HepG2 (cell line): ENCODE data around the gene BIRC6. TPM values are rescaled to one million over a fixed set of nuclear protein-coding genes. Genes with fewer than 3 reads are reported as not detected.

ENCODE experiments used
- CBX1 ChIP-seq: IDR thresholded peaks from one replicate; pipeline ENCODE4 v1.6.1; 2016; ENCODE audit warnings: antibody characterized with exemption, low read depth
- FOXO4 ChIP-seq: sonication (generic); formaldehyde crosslinking; conservative IDR thresholded peaks from 2 replicates; pipeline ENCODE4 v1.8.1; 2023; ENCODE audit warnings: missing genetic modification reagents
- GTF3A ChIP-seq: sonication (generic); formaldehyde crosslinking; conservative IDR thresholded peaks from 2 replicates; pipeline ENCODE4 v1.4.0; 2020; ENCODE audit warnings: mild to moderate bottlenecking, missing genetic modification reagents
- MAF1 ChIP-seq: sonication (generic); formaldehyde crosslinking; IDR thresholded peaks from 2 replicates; pipeline ENCODE4 v1.5.0; 2020; ENCODE audit warnings: missing genetic modification reagents, borderline replicate concordance
- MATR3 ChIP-seq: sonication (generic); formaldehyde crosslinking; IDR thresholded peaks from 2 replicates; pipeline ENCODE4 v1.4.0; 2020; ENCODE audit warnings: missing genetic modification reagents
- SP1 ChIP-seq, 2 experiments: fragments of 450-650 bp in 1 of 2; sonication (generic) in 1 of 2; formaldehyde crosslinking in 1 of 2; IDR thresholded peaks; 2 replicates each; pipeline versions ENCODE4 v1.4.0 to v1.6.1; 2016 to 2020; ENCODE audit warnings: missing genetic modification reagents in 1 of 2
- SRSF9 ChIP-seq: fragments of 200-400 bp; formaldehyde crosslinking; IDR thresholded peaks from 2 replicates; pipeline ENCODE4 v1.6.1; 2018; ENCODE audit warnings: borderline replicate concordance, mild to moderate bottlenecking, low read depth, low read length; ENCODE audit not compliant: insufficient read depth, poor library complexity, severe bottlenecking
- THYN1 ChIP-seq: sonication (generic); formaldehyde crosslinking; IDR thresholded peaks from 2 replicates; pipeline ENCODE4 v1.8.1; 2023; ENCODE audit warnings: low read depth, mild to moderate bottlenecking, moderate library complexity, missing genetic modification reagents, borderline replicate concordance
- ZBTB39 ChIP-seq: sonication (generic); formaldehyde crosslinking; IDR thresholded peaks from 2 replicates; pipeline ENCODE4 v1.5.0; 2020; ENCODE audit warnings: missing genetic modification reagents
- ZNF292 ChIP-seq: sonication (generic); formaldehyde crosslinking; IDR thresholded peaks from 2 replicates; pipeline ENCODE4 v1.8.1; 2022; ENCODE audit warnings: mild to moderate bottlenecking, low read depth, missing genetic modification reagents, borderline replicate concordance
- ZNF30 ChIP-seq: sonication (generic); formaldehyde crosslinking; IDR thresholded peaks from 2 replicates; pipeline ENCODE4 v1.5.0; 2020; ENCODE audit warnings: mild to moderate bottlenecking, missing genetic modification reagents
- ZNF652 ChIP-seq: IDR thresholded peaks from 2 replicates; pipeline ENCODE4 v1.6.1; 2016; ENCODE audit warnings: low read depth, borderline replicate concordance
- ZNF674 ChIP-seq: sonication (generic); formaldehyde crosslinking; IDR thresholded peaks from 2 replicates; pipeline ENCODE4 v1.5.0; 2020; ENCODE audit warnings: low read depth, mild to moderate bottlenecking, missing genetic modification reagents
- polyA plus RNA-seq, 8 experiments: library from polyadenylated mRNA; depleted of rRNA in 3 of 8; stranded (reverse) in 7 of 8; unstranded in 1 of 8; fragments of >200 nt; fragmentation: Illumina TruSeq in 4 of 8; extraction: Trizol in 4 of 8; gene quantifications; 2 replicates each; pipeline versions ENCODE4 v1.2.1 to v1.2.3, GENCODE V29; 2011 to 2016; ENCODE audit warnings: low read depth in 4 of 8, missing spikeins in 1 of 8, mixed read lengths in 1 of 8; ENCODE audit not compliant: insufficient read depth in 1 of 8
- total RNA-seq, 5 experiments: library from RNA; depleted of rRNA; stranded (reverse); fragments of >200 nt; fragmentation: Illumina TruSeq; extraction: Trizol; gene quantifications; 2 replicates each; pipeline ENCODE4 v1.2.3, GENCODE V29; 2016; ENCODE audit warnings: low read depth in 1 of 5

BIRC6 gene
- total and polyA plus RNA-seq, 2 of the 13 experiments (the other 11 are each of a cell fraction or from before 2014, with no cell fraction given), result 65.6 to 120 TPM

GRCh38 chr2:32355976-32356680 is 695 bp upstream of the BIRC6 start (continued):
- TF ChIP-seq FOXO4 (CRISPR knock-in tag), result 0 out of 2 replicates have a peak, but pooled peaks have one; percentile 84
- no peak for TF ChIP-seq ZNF652 (CRISPR knock-in tag)
- no peak for TF ChIP-seq GTF3A (CRISPR knock-in tag)
- TF ChIP-seq SP1 (IDR thresholded peaks at IDR 0.05), result no peak
- TF ChIP-seq SP1 (CRISPR knock-in tag; IDR thresholded peaks at IDR 0.05), result no peak
- TF ChIP-seq ZBTB39 (CRISPR knock-in tag), result 0 out of 2 replicates have a peak, but pooled peaks have one; percentile 70
- no peak for TF ChIP-seq SRSF9
- TF ChIP-seq CBX1, result no peak
- TF ChIP-seq MATR3 (CRISPR knock-in tag), result no peak
- peak; percentile 7; the same call in 1 of the 2 replicates for TF ChIP-seq ZNF292 (CRISPR knock-in tag)
- TF ChIP-seq ZNF30 (CRISPR knock-in tag), result 0 out of 2 replicates have a peak, but pooled peaks have one; percentile 74
- 0 out of 2 replicates have a peak, but pooled peaks have one; percentile 43 for TF ChIP-seq ZNF674 (CRISPR knock-in tag)
- no peak for TF ChIP-seq MAF1
- TF ChIP-seq THYN1 (CRISPR knock-in tag), result peak; percentile 17; the same call in 1 of the 2 replicates
